HG03469 (cell line): ENCODE data around the gene RNF208.

Experiments
- ATAC-seq: cut with Tn5 transposase; IDR thresholded peaks from one replicate; pipeline ENCODE4 v1.9.1; 2021; ENCODE audit warnings: mild to moderate bottlenecking, moderate library complexity, moderate number of reproducible peaks; ENCODE audit not compliant: unreplicated experiment

Gene RNF208

GRCh38 chr9:137228506-137228967 lies 6.5 kb upstream of the RNF208 start:
- ATAC-seq, result no peak

DNA sequence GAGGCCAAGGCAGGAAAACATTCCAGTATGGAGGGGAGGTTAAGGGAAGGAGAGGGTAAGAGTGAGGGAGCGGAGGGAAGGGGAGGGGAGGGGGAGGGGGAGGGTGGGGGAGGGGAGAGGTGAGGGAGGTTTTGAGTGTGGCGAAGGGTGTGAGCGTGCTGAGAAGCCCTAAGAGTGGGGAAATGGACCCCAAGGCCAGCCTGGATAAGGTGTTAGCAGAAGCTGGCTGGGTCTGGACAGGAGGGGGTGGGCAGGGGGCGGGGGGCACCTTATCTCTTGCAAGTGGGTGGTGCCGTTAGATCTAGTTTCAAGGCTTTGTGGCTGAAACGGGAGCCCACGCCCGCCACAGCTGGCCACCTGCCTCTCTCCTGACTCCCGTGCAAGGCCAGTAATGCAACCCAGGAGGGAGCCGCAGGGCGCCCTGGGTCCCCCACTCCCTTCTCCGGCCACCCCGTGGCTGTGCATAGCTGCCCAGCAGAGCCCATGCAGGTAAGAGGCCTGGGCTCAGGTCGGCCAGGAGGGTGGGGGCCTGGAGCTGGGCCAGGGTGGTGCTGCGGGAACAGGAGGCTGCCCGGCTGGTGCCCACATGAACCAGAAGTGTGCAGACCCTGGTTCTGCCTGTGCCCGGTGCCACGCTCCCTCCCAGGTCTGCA lies 5.9 kb upstream of the RNF208 start:
- ATAC-seq, result no peak

GRCh38 chr9:137227054-137227852 lies 5.2 kb upstream of the RNF208 start, which contains the start of gene RNF224:
RNF224 (plus strand) TSS chr9:137227502; CDS start chr9:137228336, 834 bp downstream.
- ATAC-seq, result no peak

DNA sequence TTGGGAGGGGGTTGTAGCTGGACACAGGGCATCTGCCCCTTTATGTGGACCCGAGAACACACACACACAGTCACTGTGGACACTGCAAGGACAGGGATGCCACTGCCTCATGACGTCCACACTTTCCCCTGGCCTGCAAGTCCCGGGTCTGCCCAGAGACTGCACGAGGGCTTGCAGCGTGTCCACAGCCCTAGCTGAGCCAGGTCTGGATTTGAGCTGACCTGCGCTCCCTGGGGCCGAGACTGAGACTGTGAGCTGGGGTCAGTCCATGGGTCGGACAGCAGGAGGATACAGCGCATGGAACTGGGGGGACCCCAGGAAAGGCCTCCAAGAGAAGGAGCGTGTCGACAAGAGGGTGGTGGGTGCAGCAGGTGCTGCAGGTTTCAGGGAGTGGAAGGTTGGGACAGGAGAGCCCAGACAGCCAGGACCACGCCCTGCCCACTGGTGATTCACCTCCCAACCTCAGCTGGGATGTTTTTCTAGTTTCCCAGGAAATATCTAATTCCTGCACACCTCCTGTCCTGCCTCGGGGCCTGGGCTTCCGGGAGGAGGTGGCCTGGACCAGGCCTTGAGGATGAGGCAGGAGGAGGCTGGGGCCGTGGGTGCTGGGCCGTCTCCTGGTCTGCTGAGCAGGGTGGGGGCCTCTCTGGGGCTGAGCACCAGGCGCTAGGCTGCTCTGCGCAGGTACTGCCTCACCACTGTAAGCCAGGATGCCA lies 4.5 kb upstream of the RNF208 start:
- no peak for ATAC-seq

- no peak for ATAC-seq
These were observed 3.8 kb upstream of the RNF208 start for GRCh38 chr9:137225699-137226331.

DNA sequence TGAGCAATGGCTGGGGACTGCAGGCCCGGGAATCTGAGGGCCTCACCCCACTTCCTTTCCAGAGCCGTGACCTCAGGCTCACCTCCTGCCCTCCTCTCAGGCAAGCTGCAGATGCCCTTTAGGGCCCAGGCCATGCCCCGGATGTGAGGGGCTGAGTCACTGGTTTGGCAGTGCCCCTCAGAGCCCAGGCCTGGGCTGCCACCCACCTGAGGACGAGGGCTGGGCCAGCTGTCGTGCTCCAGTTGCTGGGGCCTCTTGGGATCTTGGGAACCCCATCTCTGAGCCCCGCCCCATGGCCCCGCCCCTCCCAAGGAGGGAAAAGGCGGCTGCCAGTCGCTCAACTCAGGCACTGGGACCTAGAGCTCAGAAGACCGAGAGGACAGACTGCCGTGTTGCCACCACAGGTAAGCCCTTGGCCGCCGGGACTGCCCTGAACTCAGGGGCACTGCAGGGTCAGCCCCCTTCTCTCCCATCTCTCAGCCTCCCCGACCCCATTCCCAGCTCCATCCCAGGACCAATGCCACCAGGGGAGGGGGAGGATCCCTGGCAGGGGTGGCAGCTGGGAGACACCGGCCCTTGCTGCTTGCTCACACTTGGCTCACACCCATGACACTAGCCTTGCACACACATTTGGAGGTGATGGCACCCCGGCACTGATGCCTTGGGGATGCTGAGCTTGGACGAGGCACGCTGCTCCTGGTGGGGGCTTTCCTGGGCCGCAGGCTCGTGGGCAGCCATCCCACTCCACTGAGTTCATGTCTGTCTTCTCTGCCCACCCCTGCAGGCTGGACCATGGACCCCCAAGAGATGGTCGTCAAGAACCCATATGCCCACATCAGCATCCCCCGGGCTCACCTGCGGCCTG lies 3.0 kb upstream of the RNF208 start, which contains the start of gene CYSRT1:
CYSRT1 (plus strand) TSS at position 345 of the 865 bp plus-strand sequence; CDS start at position 793, 448 bp downstream.
- ATAC-seq, result no peak

GRCh38 chr9:137223078-137223970 lies 1.3 kb upstream of the RNF208 start:
- ATAC-seq, result peak; percentile 43

DNA sequence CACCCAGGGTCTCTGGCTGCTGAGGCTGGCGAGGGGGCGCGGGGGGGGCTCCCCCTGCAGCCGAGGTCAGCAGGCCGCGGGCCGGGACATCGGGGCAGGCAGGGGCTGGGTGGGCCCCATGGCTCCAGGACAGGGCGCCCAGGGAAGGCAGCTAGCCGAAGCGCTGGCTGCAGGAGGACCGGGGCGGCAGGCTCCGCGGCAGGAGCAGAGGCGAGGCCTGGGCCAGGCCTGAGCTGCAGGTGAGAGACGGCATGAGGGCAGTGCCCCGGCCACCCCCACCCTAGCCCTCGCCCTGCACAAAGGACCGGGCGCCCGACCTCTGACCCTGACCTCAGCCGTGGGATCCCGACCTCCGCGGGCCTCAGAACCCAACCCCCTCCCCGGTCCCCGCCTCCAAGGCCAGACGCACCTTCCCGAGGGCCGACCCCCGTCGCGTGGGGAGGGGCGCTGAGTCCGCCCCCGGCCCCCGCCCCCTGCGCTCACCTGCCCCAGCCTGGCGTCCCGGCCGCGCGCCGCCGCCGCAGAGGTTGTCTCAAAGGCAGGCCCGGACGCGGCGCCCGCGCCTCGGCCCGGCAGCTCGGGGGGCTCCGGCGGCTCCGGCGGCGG lies 431 bp downstream of the RNF208 start:
- no peak for ATAC-seq

- ATAC-seq, result no peak
These were observed 940 bp downstream of the RNF208 start for GRCh38 chr9:137221095-137221505.

GRCh38 chr9:137220317-137221094 lies 1.5 kb downstream of the RNF208 start:
- no peak for ATAC-seq

DNA sequence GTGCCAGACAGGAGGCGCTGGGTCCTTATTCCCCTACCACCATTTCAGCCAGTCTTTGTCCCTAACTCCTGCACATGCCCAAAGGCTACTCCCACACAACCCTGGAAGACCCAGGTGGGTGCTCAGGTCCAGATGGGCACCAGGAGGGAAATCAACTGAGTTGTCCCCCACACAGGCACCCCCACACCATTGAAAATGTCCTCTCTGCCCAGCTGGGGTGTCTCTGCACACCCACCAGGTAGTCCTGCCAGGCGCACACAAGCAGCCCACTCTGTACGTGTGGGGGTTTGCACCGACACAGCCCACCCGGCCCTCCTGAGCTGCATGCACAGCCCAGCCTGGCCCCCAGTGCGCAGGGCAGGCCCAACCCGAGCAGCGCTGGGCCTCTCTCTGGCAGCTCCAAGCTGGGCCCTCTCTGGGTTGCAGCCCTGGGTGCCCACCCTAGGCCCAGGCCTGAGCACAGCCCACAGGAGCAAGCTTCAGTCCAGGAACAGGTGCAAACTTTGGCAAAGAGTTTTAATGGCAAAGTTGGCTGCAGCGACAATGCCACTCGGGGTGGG lies 2.2 kb downstream of the RNF208 start:
- ATAC-seq, result no peak

GRCh38 chr9:137218754-137219271 lies 3.2 kb downstream of the RNF208 start:
- ATAC-seq, result no peak

- no peak for ATAC-seq
These were observed 3.8 kb downstream of the RNF208 start for GRCh38 chr9:137218212-137218753.

DNA sequence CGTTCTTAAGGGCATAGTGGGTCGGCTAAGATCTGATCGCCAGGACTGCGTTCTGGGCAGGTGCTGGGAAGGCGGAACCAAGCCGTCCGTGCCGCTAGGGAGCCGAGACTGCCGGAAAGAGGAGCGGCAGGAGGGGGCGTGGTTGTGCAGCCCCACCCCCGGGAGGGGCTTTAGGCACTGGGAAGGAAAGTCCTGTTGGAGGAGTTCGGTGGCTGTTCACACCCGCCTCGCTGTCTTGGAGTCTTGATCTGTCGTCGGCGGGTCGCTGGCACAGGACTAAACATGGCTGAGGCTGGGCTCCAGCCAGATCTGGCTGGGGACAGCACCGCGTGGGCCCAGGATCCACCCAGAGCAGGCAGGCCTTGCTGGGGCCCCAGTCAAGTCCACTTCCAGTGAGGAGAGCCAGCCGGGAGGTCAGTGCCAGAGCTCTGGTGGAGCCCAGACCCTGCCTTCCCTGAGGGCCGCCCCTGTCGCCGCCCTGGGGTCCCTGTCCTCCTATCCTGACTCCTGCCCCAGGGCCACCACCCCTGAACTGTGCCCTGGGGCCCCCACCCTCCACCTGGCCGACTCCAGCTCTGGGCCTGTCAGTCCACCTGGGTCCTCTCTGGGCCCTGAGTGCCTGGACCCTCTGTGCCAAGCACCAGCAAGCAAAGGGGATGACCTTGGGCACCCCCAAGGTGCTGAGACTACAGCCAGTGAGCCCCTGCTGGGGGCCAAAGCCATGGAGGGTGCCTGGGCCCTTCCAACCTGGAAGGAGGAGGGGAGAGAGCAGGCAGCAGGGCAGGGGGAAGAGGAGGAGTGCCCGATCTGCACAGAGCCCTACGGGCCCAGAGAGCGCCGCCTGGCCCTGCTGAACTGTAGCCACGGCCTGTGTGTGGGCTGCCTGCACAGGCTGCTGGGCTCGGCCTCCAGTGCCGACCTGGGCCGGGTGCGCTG lies 4.5 kb downstream of the RNF208 start:
- no peak for ATAC-seq

GRCh38 chr9:137216188-137216965 lies 5.7 kb downstream of the RNF208 start:
- no peak for ATAC-seq
